DND-41 (cell line): ENCODE measurements around the gene USP34.

Experiments
- ATAC-seq: fragments of 200-7000 bp; cut with Tn5 transposase; 3 replicates; pipeline ENCODE4 v1.9.1; 2021; ENCODE audit warnings: low read depth; ENCODE audit not compliant: insufficient read depth
- DNase-seq: peaks from one replicate; pipeline ENCODE4 v3.0.0-alpha.2; 2020
- H2AFZ ChIP-seq: 2 replicates; pipeline ENCODE4 v1.6.0; 2012; ENCODE audit warnings: low read depth, low read length
- H3K27ac ChIP-seq: 2 replicates; pipeline ENCODE4 v1.5.1; 2012; ENCODE audit warnings: low read length, inconsistent platforms
- H3K27me3 ChIP-seq: fragments of 200-600 bp; sonication (generic); 2 replicates; pipeline ENCODE4 v1.6.0; 2012; ENCODE audit warnings: low read length, mild to moderate bottlenecking, inconsistent platforms; ENCODE audit not compliant: insufficient read depth, poor library complexity
- H3K36me3 ChIP-seq: 2 replicates; pipeline ENCODE4 v1.5.1; 2012; ENCODE audit warnings: low read length, inconsistent platforms; ENCODE audit not compliant: insufficient read depth
- H3K4me1 ChIP-seq: 2 replicates; pipeline ENCODE4 v1.5.1; 2012; ENCODE audit warnings: mild to moderate bottlenecking, low read length; ENCODE audit not compliant: insufficient read depth
- H3K4me2 ChIP-seq: 2 replicates; pipeline ENCODE4 v1.6.0; 2012; ENCODE audit warnings: mild to moderate bottlenecking, moderate library complexity, low read length, inconsistent platforms; ENCODE audit not compliant: insufficient read depth
- H3K4me3 ChIP-seq, 2 experiments: fragments of 200-600 bp in 1 of 2; shearing (Covaris generic) in 1 of 2; 2 replicates each; pipeline ENCODE4 v1.5.1; 2012 to 2016; ENCODE audit warnings: inconsistent platforms in 2 of 2, low read length in 2 of 2, mild to moderate bottlenecking in 2 of 2, low read depth in 1 of 2, moderate library complexity in 1 of 2
- H3K79me2 ChIP-seq: 2 replicates; pipeline ENCODE4 v1.6.0; 2012; ENCODE audit warnings: low read length, inconsistent platforms; ENCODE audit not compliant: insufficient read depth
- H3K9ac ChIP-seq: 2 replicates; pipeline ENCODE4 v1.6.0; 2012; ENCODE audit warnings: low read depth, mild to moderate bottlenecking, inconsistent platforms, low read length, moderate library complexity
- H3K9me3 ChIP-seq: 2 replicates; pipeline ENCODE4 v1.5.1; 2012; ENCODE audit warnings: low read length, moderate library complexity, mild to moderate bottlenecking, inconsistent platforms; ENCODE audit not compliant: insufficient read depth, severe bottlenecking
- H4K20me1 ChIP-seq: 2 replicates; pipeline ENCODE4 v1.6.0; 2012; ENCODE audit warnings: low read length; ENCODE audit not compliant: insufficient read depth
- EZH2 ChIP-seq: IDR thresholded peaks from 3 replicates; pipeline ENCODE4 v1.6.1; 2012; ENCODE audit warnings: borderline replicate concordance, low read depth, mild to moderate bottlenecking, moderate library complexity, low read length, inconsistent platforms; ENCODE audit not compliant: severe bottlenecking
- TF ChIP-seq, protein P1 (sequence below): IDR thresholded peaks from 2 replicates; pipeline ENCODE4 v1.5.1; 2012; ENCODE audit warnings: borderline replicate concordance, low read length, moderate library complexity, mild to moderate bottlenecking; ENCODE audit not compliant: poor library complexity, severe bottlenecking; ENCODE audit errors: extremely low read depth

USP34 gene

DNA sequence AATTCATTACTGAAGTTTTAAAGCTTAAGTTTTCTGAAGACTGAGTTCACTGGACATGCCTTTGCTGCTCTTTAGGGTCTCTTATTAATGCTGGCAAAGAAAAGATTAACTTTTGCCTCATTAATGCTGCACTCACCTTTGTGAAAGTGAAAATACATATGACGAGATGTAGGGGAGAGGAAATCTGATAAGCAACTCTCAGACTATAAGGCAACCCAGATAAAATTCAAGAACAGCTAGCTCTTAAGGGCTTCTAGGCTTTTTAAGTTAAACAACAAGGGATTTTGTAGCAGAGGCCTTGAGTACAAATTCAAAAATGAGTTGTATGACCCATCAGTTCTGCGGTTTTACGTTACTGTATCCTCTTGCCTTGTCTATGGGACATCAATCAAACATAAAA is 143.7 kb downstream of the USP34 start:
- Histone ChIP-seq H3K27ac (no peak overlapping the region), H3K4me3 (no peak overlapping the region), H2AFZ (no peak overlapping the region), H3K79me2 (no peaks in the 10 kb centered on the region), H3K4me2 (no peak overlapping the region), H3K36me3 (peaks cover 59% of the 10 kb centered on the region), H3K9me3 (no peaks in the 10 kb centered on the region), H4K20me1 (0 out of 2 replicates have a peak, but pooled peaks cover 3% of the 10 kb centered on the region), H3K4me1 (no peaks in the 10 kb centered on the region), H3K27me3 (no peaks in the 10 kb centered on the region), H3K9ac (no peak overlapping the region)
- DNase-seq (no peak), ATAC-seq (no peak)
- TF ChIP-seq EZH2, result no peak
- TF ChIP-seq, protein P1, sequence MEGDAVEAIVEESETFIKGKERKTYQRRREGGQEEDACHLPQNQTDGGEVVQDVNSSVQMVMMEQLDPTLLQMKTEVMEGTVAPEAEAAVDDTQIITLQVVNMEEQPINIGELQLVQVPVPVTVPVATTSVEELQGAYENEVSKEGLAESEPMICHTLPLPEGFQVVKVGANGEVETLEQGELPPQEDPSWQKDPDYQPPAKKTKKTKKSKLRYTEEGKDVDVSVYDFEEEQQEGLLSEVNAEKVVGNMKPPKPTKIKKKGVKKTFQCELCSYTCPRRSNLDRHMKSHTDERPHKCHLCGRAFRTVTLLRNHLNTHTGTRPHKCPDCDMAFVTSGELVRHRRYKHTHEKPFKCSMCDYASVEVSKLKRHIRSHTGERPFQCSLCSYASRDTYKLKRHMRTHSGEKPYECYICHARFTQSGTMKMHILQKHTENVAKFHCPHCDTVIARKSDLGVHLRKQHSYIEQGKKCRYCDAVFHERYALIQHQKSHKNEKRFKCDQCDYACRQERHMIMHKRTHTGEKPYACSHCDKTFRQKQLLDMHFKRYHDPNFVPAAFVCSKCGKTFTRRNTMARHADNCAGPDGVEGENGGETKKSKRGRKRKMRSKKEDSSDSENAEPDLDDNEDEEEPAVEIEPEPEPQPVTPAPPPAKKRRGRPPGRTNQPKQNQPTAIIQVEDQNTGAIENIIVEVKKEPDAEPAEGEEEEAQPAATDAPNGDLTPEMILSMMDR, result no peak

DNA sequence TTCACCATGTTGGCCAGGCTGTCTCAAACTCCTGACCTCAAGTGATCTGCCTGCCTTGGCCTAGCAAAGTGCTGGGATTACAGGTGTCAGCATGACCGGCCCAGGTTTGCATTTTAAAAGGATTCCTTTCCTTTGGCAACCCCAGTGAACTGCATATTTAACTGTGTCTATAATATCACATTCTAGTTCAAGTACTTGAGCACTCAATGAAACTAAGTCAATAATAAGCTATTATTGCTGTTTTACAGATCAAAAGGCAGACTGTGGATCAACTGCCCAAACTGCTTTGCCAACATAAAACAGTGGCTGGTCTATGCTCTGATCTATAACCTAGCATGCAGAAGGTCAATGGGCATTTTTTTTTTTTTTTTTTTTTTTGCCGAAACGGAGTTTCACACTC is 144.5 kb downstream of the USP34 start:
- Histone ChIP-seq H3K36me3 (peaks cover 57% of the 10 kb centered on the region), H4K20me1 (0 out of 2 replicates have a peak, but pooled peaks cover 3% of the 10 kb centered on the region), H3K4me2 (no peak overlapping the region), H3K27me3 (no peaks in the 10 kb centered on the region), H3K4me3 (no peak overlapping the region), H3K9ac (no peak overlapping the region), H3K79me2 (no peaks in the 10 kb centered on the region), H3K9me3 (no peaks in the 10 kb centered on the region), H3K27ac (no peak overlapping the region), H3K4me1 (no peaks in the 10 kb centered on the region), H2AFZ (no peak overlapping the region)
- DNase-seq (no peak), ATAC-seq (no peak)
- TF ChIP-seq EZH2, result no peak
- TF ChIP-seq, protein P1, result no peak

DNA sequence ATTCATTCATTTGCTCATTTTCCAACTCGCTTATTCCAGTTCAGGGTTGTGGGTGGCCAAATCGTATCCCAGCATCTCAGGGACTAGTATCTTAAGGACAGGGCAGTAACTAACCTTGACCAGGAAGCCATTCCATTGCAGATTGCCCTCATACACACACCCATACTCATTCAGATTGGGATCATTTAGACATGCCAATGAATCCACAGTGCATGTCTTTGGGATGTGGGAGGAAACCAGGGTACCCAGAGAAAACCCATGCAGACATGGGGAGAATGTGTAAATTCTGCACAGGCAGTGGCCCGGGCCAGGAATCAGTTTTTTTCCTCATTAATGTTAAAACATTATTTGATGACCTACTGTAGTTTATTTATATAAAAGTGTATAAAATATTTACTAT is 150.7 kb downstream of the USP34 start:
- no peak overlapping the region for H3K27ac ChIP-seq
- H3K4me2 ChIP-seq, result no peak overlapping the region
- H3K36me3 ChIP-seq, result peaks cover 57% of the 10 kb centered on the region
- no peak overlapping the region for H3K9ac ChIP-seq
- no peaks in the 10 kb centered on the region for H3K27me3 ChIP-seq
- DNase-seq (no peak), ATAC-seq (no peak)
- H3K4me1 ChIP-seq, result no peaks in the 10 kb centered on the region
- TF ChIP-seq, protein P1, result no peak
- no peak for TF ChIP-seq EZH2
- no peaks in the 10 kb centered on the region for H3K79me2 ChIP-seq
- H3K4me3 ChIP-seq, result no peak overlapping the region
- no peaks in the 10 kb centered on the region for H4K20me1 ChIP-seq
- no peaks in the 10 kb centered on the region for H3K9me3 ChIP-seq
- no peak overlapping the region for H2AFZ ChIP-seq

DNA sequence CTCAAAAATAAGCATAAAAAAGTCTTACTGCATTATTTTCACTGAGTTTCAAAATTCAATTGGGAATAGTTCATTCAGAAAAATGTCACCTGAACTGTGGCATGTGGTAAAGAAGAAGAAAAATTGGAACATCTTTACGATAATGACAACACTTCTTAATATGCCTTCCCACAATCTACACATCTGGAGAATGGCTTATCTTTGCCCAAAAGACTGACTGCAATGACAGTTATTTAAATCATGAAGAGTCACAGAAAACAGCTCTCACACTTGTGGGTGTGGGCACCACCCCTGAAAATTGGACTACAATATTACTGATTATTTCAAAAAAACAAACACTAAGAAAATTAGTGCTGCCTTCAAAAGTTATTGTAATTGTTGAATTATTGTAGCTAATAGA is 152.3 kb downstream of the USP34 start:
- Histone ChIP-seq H3K36me3 (peaks cover 53% of the 10 kb centered on the region), H3K4me1 (no peaks in the 10 kb centered on the region), H3K4me2 (no peak overlapping the region), H3K4me3 (no peak overlapping the region), H3K79me2 (no peaks in the 10 kb centered on the region), H4K20me1 (no peaks in the 10 kb centered on the region), H3K9me3 (no peaks in the 10 kb centered on the region), H2AFZ (no peak overlapping the region), H3K27ac (no peak overlapping the region), H3K27me3 (no peaks in the 10 kb centered on the region), H3K9ac (no peak overlapping the region)
- no peak for ATAC-seq
- TF ChIP-seq, protein P1, result no peak
- no peak for TF ChIP-seq EZH2
- no peak for DNase-seq
